ENCODE results near the gene GAP43.

GAP43 gene

GRCh38 chr3:115646027-115646690 lies 22.8 kb downstream of the GAP43 start:
- no peak for TF ChIP-seq CTCF (IDR thresholded peaks at IDR 0.05)

GRCh38 chr3:115648559-115648958 lies 25.2 kb downstream of the GAP43 start:
- no peak for TF ChIP-seq CTCF (IDR thresholded peaks at IDR 0.05)

- TF ChIP-seq CTCF (IDR thresholded peaks at IDR 0.05), result no peak
These were observed 27.8 kb downstream of the GAP43 start for GRCh38 chr3:115651087-115651486.

- no peak for TF ChIP-seq CTCF (IDR thresholded peaks at IDR 0.05)
These were observed 28.3 kb downstream of the GAP43 start for GRCh38 chr3:115651599-115651998.

GRCh38 chr3:115652738-115653137 lies 29.4 kb downstream of the GAP43 start:
- no peak for TF ChIP-seq CTCF (IDR thresholded peaks at IDR 0.05)

- TF ChIP-seq CTCF (IDR thresholded peaks at IDR 0.05), result no peak
These were observed 32.5 kb downstream of the GAP43 start for GRCh38 chr3:115655761-115656282.

- TF ChIP-seq CTCF (IDR thresholded peaks at IDR 0.05), result no peak
These were observed 33.9 kb downstream of the GAP43 start for GRCh38 chr3:115657168-115657567.

- TF ChIP-seq CTCF (IDR thresholded peaks at IDR 0.05), result no peak
These were observed 34.7 kb downstream of the GAP43 start for GRCh38 chr3:115658032-115658336.
